Keratinocyte (primary cell): ENCODE measurements around the gene RALGPS1. TPM values are rescaled to one million over a fixed set of nuclear protein-coding genes. Genes with fewer than 3 reads are reported as not detected.

ENCODE experiments used
- DNase-seq: peaks from one replicate; pipeline ENCODE4 v3.0.0-alpha.2; 2011; ENCODE audit warnings: low read depth, missing footprints, low spot score
- FAIRE-seq: peaks from 2 replicates; lab custom pipeline; 2011; peaks lifted over from hg19 to GRCh38; lab: Jason Lieb, UNC
- H2AFZ ChIP-seq: 2 replicates; pipeline ENCODE4 v1.6.0; 2012; ENCODE audit warnings: low read length, control low read depth, inconsistent platforms; ENCODE audit not compliant: control insufficient read depth
- H3K27ac ChIP-seq: 2 replicates; pipeline ENCODE4 v1.5.1; 2011; ENCODE audit warnings: low read length; ENCODE audit not compliant: control insufficient read depth, insufficient read depth
- H3K27me3 ChIP-seq: 3 replicates; pipeline ENCODE4 v1.6.0; 2011; ENCODE audit warnings: low read length; ENCODE audit not compliant: control insufficient read depth, insufficient read depth; ENCODE audit errors: extremely low read depth
- H3K36me3 ChIP-seq, 2 experiments: 2 replicates in 1 of 2; 3 replicates in 1 of 2; pipeline ENCODE4 v1.5.1; 2011; ENCODE audit warnings: low read length in 2 of 2, mild to moderate bottlenecking in 1 of 2; ENCODE audit not compliant: control insufficient read depth in 2 of 2, insufficient read depth in 2 of 2; ENCODE audit errors: extremely low read depth in 1 of 2
- H3K4me1 ChIP-seq: 3 replicates; pipeline ENCODE4 v1.5.1; 2011; ENCODE audit warnings: low read length; ENCODE audit not compliant: control insufficient read depth, insufficient read depth; ENCODE audit errors: extremely low read depth
- H3K4me2 ChIP-seq: 3 replicates; pipeline ENCODE4 v1.6.0; 2011; ENCODE audit warnings: low read depth, low read length; ENCODE audit not compliant: control insufficient read depth, insufficient read depth; ENCODE audit errors: extremely low read depth
- H3K4me3 ChIP-seq, 3 experiments: fragments of 200-600 bp in 1 of 3; sonication (generic) in 1 of 3; 2 replicates in 2 of 3; 3 replicates in 1 of 3; pipeline ENCODE4 v1.5.1; 2011 to 2016; ENCODE audit warnings: low read length in 3 of 3, mild to moderate bottlenecking in 3 of 3, control low read depth in 2 of 3, inconsistent platforms in 1 of 3, low read depth in 1 of 3, mixed read lengths in 1 of 3, mixed run types in 1 of 3, moderate library complexity in 1 of 3; ENCODE audit not compliant: control insufficient read depth in 2 of 3, insufficient read depth in 2 of 3; ENCODE audit errors: extremely low read depth in 1 of 3
- H3K79me2 ChIP-seq: 2 replicates; pipeline ENCODE4 v1.6.0; 2012; ENCODE audit warnings: low read length; ENCODE audit not compliant: control insufficient read depth, insufficient read depth
- H3K9ac ChIP-seq: 3 replicates; pipeline ENCODE4 v1.6.0; 2011; ENCODE audit warnings: low read length; ENCODE audit not compliant: control insufficient read depth, insufficient read depth; ENCODE audit errors: extremely low read depth
- H3K9me1 ChIP-seq: 3 replicates; pipeline ENCODE4 v1.6.0; 2011; ENCODE audit warnings: low read length; ENCODE audit not compliant: control insufficient read depth, insufficient read depth; ENCODE audit errors: extremely low read depth
- H3K9me3 ChIP-seq: 2 replicates; pipeline ENCODE4 v1.5.1; 2012; ENCODE audit warnings: low read depth, low read length; ENCODE audit not compliant: control insufficient read depth
- H4K20me1 ChIP-seq: 3 replicates; pipeline ENCODE4 v1.6.0; 2011; ENCODE audit warnings: low read length; ENCODE audit not compliant: control insufficient read depth, insufficient read depth; ENCODE audit errors: extremely low read depth
- CTCF ChIP-seq, 3 experiments: IDR thresholded peaks in 1 of 3; conservative IDR thresholded peaks in 1 of 3; optimal IDR thresholded peaks in 1 of 3; 2 replicates in 2 of 3; 3 replicates in 1 of 3; pipeline versions ENCODE3 to v1.5.1; 2011; ENCODE audit warnings: low read length in 3 of 3, mild to moderate bottlenecking in 3 of 3, moderate library complexity in 2 of 3, control low read depth in 1 of 3, inconsistent platforms in 1 of 3; ENCODE audit not compliant: insufficient read depth in 2 of 3; ENCODE audit errors: extremely low read depth in 1 of 3
- EZH2 ChIP-seq: IDR thresholded peaks from one replicate; pipeline ENCODE4 v1.6.1; 2012; ENCODE audit warnings: inconsistent platforms, mild to moderate bottlenecking, low read length, moderate library complexity
- dilution Hi-C: fragments of 300-500 bp; cut with MboI; formaldehyde crosslinking; loops from one replicate; pipeline ENCODE4 v1.7.0; 2020; ENCODE audit warnings: low sequenced_read_pairs; ENCODE audit not compliant: extremely low pct_ligation_motif_present
- polyA plus RNA-seq, 5 experiments: library from polyadenylated mRNA; depleted of rRNA in 3 of 5; stranded (reverse) in 3 of 5; stranded (forward) in 1 of 5; unstranded in 1 of 5; fragments of >200 nt; gene quantifications; 1 replicate in 1 of 5; 2 replicates in 3 of 5; 3 replicates in 1 of 5; pipeline versions ENCODE4 v1.2.1 to v1.2.3, GENCODE V29; 2011 to 2012; ENCODE audit warnings: missing spikeins in 2 of 5, low read depth in 1 of 5, low replicate concordance in 1 of 5

Gene RALGPS1
- polyA plus RNA-seq, 1 donor (not counting 4 experiments of a cell fraction or from before 2014, with no cell fraction given) = 0.56 TPM

- no peak overlapping the region for H3K9ac ChIP-seq
- no peaks in the 10 kb centered on the region for H3K79me2 ChIP-seq
- dilution Hi-C loops = no loop called here
- H4K20me1 ChIP-seq = no peaks in the 10 kb centered on the region
- no peaks in the 10 kb centered on the region for H3K9me1 ChIP-seq
- no peak overlapping the region for H2AFZ ChIP-seq
- H3K27ac ChIP-seq = no peak overlapping the region
- no peaks in the 10 kb centered on the region for H3K4me1 ChIP-seq
- H3K36me3 ChIP-seq = no peaks in the 10 kb centered on the region
- FAIRE-seq (no peak), DNase-seq (no peak)
- no peaks in the 10 kb centered on the region for H3K9me3 ChIP-seq
- no peak overlapping the region for H3K4me3 ChIP-seq
- H3K27me3 ChIP-seq = peaks cover 14% of the 10 kb centered on the region
- no peak for TF ChIP-seq EZH2
- TF ChIP-seq CTCF (optimal IDR thresholded peaks at IDR 0.05 in 1 of 3, IDR thresholded peaks at IDR 0.05 in 1 of 3, conservative IDR thresholded peaks at IDR 0.05 in 1 of 3; ENCODE audit: extremely low read depth in 1 of 3, insufficient read depth in 2 of 3, low read length in 3 of 3) = no peak
- H3K4me2 ChIP-seq = no peak overlapping the region
Measured at GRCh38 chr9:127088724-127089615, 174.4 kb downstream of the RALGPS1 start.

GRCh38 chr9:127089631-127090081, 175.1 kb downstream of the RALGPS1 start:
- H3K9me1 ChIP-seq = no peaks in the 10 kb centered on the region
- no peaks in the 10 kb centered on the region for H4K20me1 ChIP-seq
- dilution Hi-C loops = no loop called here
- H3K4me2 ChIP-seq = no peak overlapping the region
- no peaks in the 10 kb centered on the region for H3K9me3 ChIP-seq
- H2AFZ ChIP-seq = no peak overlapping the region
- TF ChIP-seq CTCF (optimal IDR thresholded peaks at IDR 0.05 in 1 of 3, IDR thresholded peaks at IDR 0.05 in 1 of 3, conservative IDR thresholded peaks at IDR 0.05 in 1 of 3; ENCODE audit: extremely low read depth in 1 of 3, insufficient read depth in 2 of 3, low read length in 3 of 3) (no peak), EZH2 (no peak)
- no peaks in the 10 kb centered on the region for H3K4me1 ChIP-seq
- H3K79me2 ChIP-seq = no peaks in the 10 kb centered on the region
- no peak for FAIRE-seq
- H3K27me3 ChIP-seq = peaks cover 14% of the 10 kb centered on the region
- H3K27ac ChIP-seq = no peak overlapping the region
- no peak overlapping the region for H3K9ac ChIP-seq
- no peaks in the 10 kb centered on the region for H3K36me3 ChIP-seq
- DNase-seq = no peak
- H3K4me3 ChIP-seq = no peak overlapping the region
